HepG2 (cell line): ENCODE results near the gene ST6GALNAC6. TPM values are rescaled to one million over a fixed set of nuclear protein-coding genes. Genes with fewer than 3 reads are reported as not detected.

Source experiments
- AKAP8 ChIP-seq: sonication (generic); formaldehyde crosslinking; IDR thresholded peaks from 2 replicates; pipeline ENCODE4 v1.5.1; 2020; ENCODE audit warnings: mild to moderate bottlenecking, missing genetic modification reagents
- CEBPB ChIP-seq: IDR thresholded peaks from 2 replicates; pipeline ENCODE4 v1.6.1; 2011; ENCODE audit warnings: low read depth, low read length, improper control_type of control experiment, borderline replicate concordance
- ETS1 ChIP-seq: sonication (generic); formaldehyde crosslinking; IDR thresholded peaks from 2 replicates; pipeline ENCODE4 v1.4.0; 2020; ENCODE audit warnings: missing genetic modification reagents
- FOSL2 ChIP-seq: sonication (generic); formaldehyde crosslinking; IDR thresholded peaks from 2 replicates; pipeline ENCODE4 v1.4.0; 2020; ENCODE audit warnings: missing genetic modification reagents
- HNRNPH1 ChIP-seq: fragments of 200-400 bp; formaldehyde crosslinking; optimal IDR thresholded peaks from 2 replicates; pipeline ENCODE3; 2017; ENCODE audit warnings: mild to moderate bottlenecking, low read depth, low read length
- IRF2 ChIP-seq: IDR thresholded peaks from 2 replicates; pipeline ENCODE4 v1.6.1; 2018; ENCODE audit warnings: missing genetic modification reagents, missing compliant biosample characterization
- KDM4B ChIP-seq: sonication (generic); formaldehyde crosslinking; IDR thresholded peaks from 2 replicates; pipeline ENCODE4 v1.4.0; 2020; ENCODE audit warnings: missing genetic modification reagents
- NCOA1 ChIP-seq: sonication (generic); formaldehyde crosslinking; IDR thresholded peaks from 2 replicates; pipeline ENCODE4 v1.9.0; 2021; ENCODE audit warnings: missing genetic modification reagents
- REL ChIP-seq: sonication (generic); formaldehyde crosslinking; conservative IDR thresholded peaks from 2 replicates; pipeline ENCODE4 v1.8.0; 2022; ENCODE audit warnings: mild to moderate bottlenecking, missing genetic modification reagents, moderate library complexity
- RFXANK ChIP-seq: IDR thresholded peaks from 2 replicates; pipeline ENCODE4 v1.6.1; 2016
- RFXAP ChIP-seq: sonication (generic); formaldehyde crosslinking; IDR thresholded peaks from 2 replicates; pipeline ENCODE4 v1.4.0; 2020; ENCODE audit warnings: missing genetic modification reagents, borderline replicate concordance
- SMAD3 ChIP-seq: sonication (generic); formaldehyde crosslinking; IDR thresholded peaks from 2 replicates; pipeline ENCODE4 v1.4.0; 2020; ENCODE audit warnings: missing genetic modification reagents
- SMC3 ChIP-seq: IDR thresholded peaks from 2 replicates; pipeline ENCODE4 v1.6.1; 2011; ENCODE audit warnings: low read length, improper control_type of control experiment
- STAG1 ChIP-seq: sonication (generic); formaldehyde crosslinking; IDR thresholded peaks from 2 replicates; pipeline ENCODE4 v1.4.0; 2020; ENCODE audit warnings: missing genetic modification reagents
- THYN1 ChIP-seq: sonication (generic); formaldehyde crosslinking; IDR thresholded peaks from 2 replicates; pipeline ENCODE4 v1.8.1; 2023; ENCODE audit warnings: low read depth, mild to moderate bottlenecking, moderate library complexity, missing genetic modification reagents, borderline replicate concordance
- U2AF1 ChIP-seq: fragments of 200-400 bp; formaldehyde crosslinking; optimal IDR thresholded peaks from 2 replicates; pipeline ENCODE3; 2017; ENCODE audit warnings: mild to moderate bottlenecking, low read depth, low read length
- ZBTB21 ChIP-seq: sonication (generic); formaldehyde crosslinking; IDR thresholded peaks from 2 replicates; pipeline ENCODE4 v1.4.0; 2020; ENCODE audit warnings: missing genetic modification reagents
- ZBTB34 ChIP-seq: sonication (generic); formaldehyde crosslinking; IDR thresholded peaks from 2 replicates; pipeline ENCODE4 v1.8.0; 2022; ENCODE audit warnings: mild to moderate bottlenecking, missing genetic modification reagents
- ZGPAT ChIP-seq: IDR thresholded peaks from 2 replicates; pipeline ENCODE4 v1.6.1; 2016; ENCODE audit warnings: mild to moderate bottlenecking
- ZMYM4 ChIP-seq: sonication (generic); formaldehyde crosslinking; IDR thresholded peaks from 2 replicates; pipeline ENCODE4 v1.8.1; 2023; ENCODE audit warnings: mild to moderate bottlenecking, missing genetic modification reagents
- ZNF326 ChIP-seq: sonication (generic); formaldehyde crosslinking; IDR thresholded peaks from 2 replicates; pipeline ENCODE4 v1.4.0; 2020; ENCODE audit warnings: missing genetic modification reagents, borderline replicate concordance
- ZNF446 ChIP-seq: sonication (generic); formaldehyde crosslinking; IDR thresholded peaks from 2 replicates; pipeline ENCODE4 v1.5.0; 2020; ENCODE audit warnings: mild to moderate bottlenecking, missing genetic modification reagents
- ZNF451 ChIP-seq: sonication (generic); formaldehyde crosslinking; IDR thresholded peaks from 2 replicates; pipeline ENCODE4 v1.5.0; 2020; ENCODE audit warnings: mild to moderate bottlenecking, missing genetic modification reagents
- ZNF460 ChIP-seq: sonication (generic); formaldehyde crosslinking; IDR thresholded peaks from 2 replicates; pipeline ENCODE4 v1.5.1; 2020; ENCODE audit warnings: missing genetic modification reagents, mild to moderate bottlenecking, borderline replicate concordance
- ZNF709 ChIP-seq: sonication (generic); formaldehyde crosslinking; IDR thresholded peaks from 2 replicates; pipeline ENCODE4 v1.5.0; 2020; ENCODE audit warnings: mild to moderate bottlenecking, missing genetic modification reagents
- ZSCAN21 ChIP-seq: sonication (generic); formaldehyde crosslinking; IDR thresholded peaks from 2 replicates; pipeline ENCODE4 v1.8.0; 2022; ENCODE audit warnings: mild to moderate bottlenecking, missing genetic modification reagents, moderate library complexity, borderline replicate concordance
- ZSCAN31 ChIP-seq: sonication (generic); formaldehyde crosslinking; IDR thresholded peaks from 2 replicates; pipeline ENCODE4 v1.5.0; 2020; ENCODE audit warnings: low read depth, mild to moderate bottlenecking, missing genetic modification reagents
- polyA plus RNA-seq, 8 experiments: library from polyadenylated mRNA; depleted of rRNA in 3 of 8; stranded (reverse) in 7 of 8; unstranded in 1 of 8; fragments of >200 nt; fragmentation: Illumina TruSeq in 4 of 8; extraction: Trizol in 4 of 8; gene quantifications; 2 replicates each; pipeline versions ENCODE4 v1.2.1 to v1.2.3, GENCODE V29; 2011 to 2016; ENCODE audit warnings: low read depth in 4 of 8, missing spikeins in 1 of 8, mixed read lengths in 1 of 8; ENCODE audit not compliant: insufficient read depth in 1 of 8
- total RNA-seq, 5 experiments: library from RNA; depleted of rRNA; stranded (reverse); fragments of >200 nt; fragmentation: Illumina TruSeq; extraction: Trizol; gene quantifications; 2 replicates each; pipeline ENCODE4 v1.2.3, GENCODE V29; 2016; ENCODE audit warnings: low read depth in 1 of 5

The ST6GALNAC6 gene
- total and polyA plus RNA-seq, 2 of the 13 experiments (the other 11 are each of a cell fraction or from before 2014, with no cell fraction given): 18.5 to 65.4 TPM

- no peak for TF ChIP-seq ETS1 (CRISPR knock-in tag)
- no peak for TF ChIP-seq ZNF326 (CRISPR knock-in tag)
- TF ChIP-seq SMC3: no peak
- TF ChIP-seq KDM4B (CRISPR knock-in tag): no peak
- TF ChIP-seq ZNF446 (CRISPR knock-in tag): no peak; the same call in 1 of the 2 replicates
- TF ChIP-seq THYN1 (CRISPR knock-in tag): no peak
- no peak for TF ChIP-seq REL (CRISPR knock-in tag)
- no peak for TF ChIP-seq ZNF709 (CRISPR knock-in tag)
- no peak for TF ChIP-seq ZBTB21 (CRISPR knock-in tag)
- TF ChIP-seq RFXAP (CRISPR knock-in tag): no peak; the same call in 1 of the 2 replicates
- TF ChIP-seq ZSCAN21: no peak; the same call in 1 of the 2 replicates
- no peak for TF ChIP-seq IRF2 (CRISPR knock-in tag)
- TF ChIP-seq ZGPAT (CRISPR knock-in tag): no peak; the same call in 1 of the 2 replicates
- no peak for TF ChIP-seq SMAD3 (CRISPR knock-in tag)
- no peak for TF ChIP-seq ZNF451 (CRISPR knock-in tag)
- no peak for TF ChIP-seq RFXANK (CRISPR knock-in tag)
- TF ChIP-seq ZBTB34: no peak
- TF ChIP-seq AKAP8: 0 out of 2 replicates have a peak, but pooled peaks have one; percentile 28
- no peak for TF ChIP-seq FOSL2 (CRISPR knock-in tag)
- no peak for TF ChIP-seq HNRNPH1
- no peak for TF ChIP-seq STAG1
- TF ChIP-seq U2AF1: peak; percentile 27
- no peak for TF ChIP-seq CEBPB
- no peak for TF ChIP-seq ZNF460 (CRISPR knock-in tag)
- TF ChIP-seq ZMYM4 (CRISPR knock-in tag): no peak
- TF ChIP-seq ZSCAN31 (CRISPR knock-in tag): peak; percentile 73; the same call in 1 of the 2 replicates
- no peak for TF ChIP-seq NCOA1 (CRISPR knock-in tag)
Measured at GRCh38 chr9:127898433-127899127, 823 bp downstream of the ST6GALNAC6 start (continued).
